ENCODE measurements around the gene SPEN.
"Not testable (repeated sequence)": the region's sequence is repeated elsewhere in the genome, so short reads cannot be mapped to it uniquely, and the experiment has no call there.

The SPEN gene

DNA sequence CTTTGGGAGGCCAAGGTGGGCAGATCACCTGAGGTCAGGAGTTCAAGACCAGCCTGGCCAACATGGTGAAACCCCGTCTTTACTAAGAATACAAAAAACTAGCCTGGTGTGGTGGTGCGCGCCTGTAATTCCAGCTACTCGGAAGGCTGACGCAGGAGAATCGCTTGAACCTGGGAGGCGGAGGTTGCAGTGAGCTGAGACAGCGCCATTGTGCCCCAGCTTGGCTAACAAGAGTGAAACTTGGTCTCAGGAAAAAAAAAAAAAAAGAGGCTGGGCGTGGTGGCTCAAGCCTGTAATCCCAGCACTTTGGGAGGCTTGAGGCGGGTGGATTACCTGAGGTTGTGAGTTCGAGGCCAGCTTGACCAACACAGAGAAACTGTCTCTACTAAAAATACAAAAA lies 1.5 kb upstream of the SPEN start:
- not testable (repeated sequence) for H3K4me1 ChIP-seq (ENCODE audit: control insufficient read depth, insufficient read depth, low read length)
- TF ChIP-seq SP7 (tag by site-specific recombination; IDR thresholded peaks at IDR 0.05) (0 out of 2 replicates have a peak, but pooled peaks have one; percentile 9), KLF7 (tag by site-specific recombination; IDR thresholded peaks at IDR 0.05; ENCODE audit: borderline replicate concordance) (peak; percentile 43; the same call in 1 of the 2 replicates), REPIN1 (tag by site-specific recombination; IDR thresholded peaks at IDR 0.05; ENCODE audit: low read depth) (0 out of 2 replicates have a peak, but pooled peaks have one; percentile 26), KLF1 (tag by site-specific recombination; IDR thresholded peaks at IDR 0.05) (peak; percentile 54), ZNF423 (tag by site-specific recombination; IDR thresholded peaks at IDR 0.05) (0 out of 2 replicates have a peak, but pooled peaks have one; percentile 7), WT1 (tag by site-specific recombination; IDR thresholded peaks at IDR 0.05) (peak; percentile 26; the same call in 1 of the 2 replicates), ZNF2 (tag by site-specific recombination; IDR thresholded peaks at IDR 0.05) (0 out of 2 replicates have a peak, but pooled peaks have one; percentile 19)
- POLR2A ChIA-PET, result interaction anchor here (0.6 to 4.8 kb wide), 3 partner anchors 13 to 50 kb away, joined by 3 to 106 read pairs (median 3); no protein-coding TSS in a partner anchor

DNA sequence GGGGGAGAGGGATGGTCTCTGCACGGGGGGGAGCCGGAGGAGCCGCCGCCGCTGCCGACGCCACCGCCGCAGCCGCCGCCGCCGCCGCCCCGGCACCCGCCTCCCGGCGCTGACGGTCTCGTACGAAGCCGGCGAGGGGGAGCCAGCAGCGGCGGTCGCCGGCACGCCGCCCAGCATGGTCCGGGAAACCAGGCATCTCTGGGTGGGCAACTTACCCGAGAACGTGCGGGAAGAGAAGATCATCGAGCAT lies 311 bp downstream of the SPEN start:
- peak overlapping the region; percentile 87 for H3K4me3 ChIP-seq (ENCODE audit: low read depth, low read length)
- peak overlapping the region; percentile 98 for H3K27ac ChIP-seq (ENCODE audit: extremely low read depth, low read depth, low read length)
- H3K9me3 ChIP-seq (ENCODE audit: control insufficient read depth, insufficient read depth, low read depth, low read length), result no peaks in the 10 kb centered on the region
- no peak for TF ChIP-seq ZSCAN30 (tag by site-specific recombination; IDR thresholded peaks at IDR 0.05)
- no peak for TF ChIP-seq ZNF549 (tag by site-specific recombination; IDR thresholded peaks at IDR 0.05)
- TF ChIP-seq ZXDB (tag by site-specific recombination; IDR thresholded peaks at IDR 0.05), result no peak
- TF ChIP-seq, protein P1, sequence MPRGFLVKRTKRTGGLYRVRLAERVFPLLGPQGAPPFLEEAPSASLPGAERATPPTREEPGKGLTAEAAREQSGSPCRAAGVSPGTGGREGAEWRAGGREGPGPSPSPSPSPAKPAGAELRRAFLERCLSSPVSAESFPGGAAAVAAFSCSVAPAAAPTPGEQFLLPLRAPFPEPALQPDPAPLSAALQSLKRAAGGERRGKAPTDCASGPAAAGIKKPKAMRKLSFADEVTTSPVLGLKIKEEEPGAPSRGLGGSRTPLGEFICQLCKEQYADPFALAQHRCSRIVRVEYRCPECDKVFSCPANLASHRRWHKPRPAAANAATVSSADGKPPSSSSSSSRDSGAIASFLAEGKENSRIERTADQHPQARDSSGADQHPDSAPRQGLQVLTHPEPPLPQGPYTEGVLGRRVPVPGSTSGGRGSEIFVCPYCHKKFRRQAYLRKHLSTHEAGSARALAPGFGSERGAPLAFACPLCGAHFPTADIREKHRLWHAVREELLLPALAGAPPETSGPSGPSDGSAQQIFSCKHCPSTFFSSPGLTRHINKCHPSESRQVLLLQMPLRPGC (tag by site-specific recombination; IDR thresholded peaks at IDR 0.05), result no peak
- no peak for TF ChIP-seq ZNF670 (tag by site-specific recombination; IDR thresholded peaks at IDR 0.05; ENCODE audit: low read depth)
- no peak for TF ChIP-seq ZSCAN16 (tag by site-specific recombination; IDR thresholded peaks at IDR 0.05)
- no peak for TF ChIP-seq ZNF548 (tag by site-specific recombination; IDR thresholded peaks at IDR 0.05)
- TF ChIP-seq SETDB1 (IDR thresholded peaks at IDR 0.05; ENCODE audit: insufficient read length, low read length), result no peak
- TF ChIP-seq, protein P2, sequence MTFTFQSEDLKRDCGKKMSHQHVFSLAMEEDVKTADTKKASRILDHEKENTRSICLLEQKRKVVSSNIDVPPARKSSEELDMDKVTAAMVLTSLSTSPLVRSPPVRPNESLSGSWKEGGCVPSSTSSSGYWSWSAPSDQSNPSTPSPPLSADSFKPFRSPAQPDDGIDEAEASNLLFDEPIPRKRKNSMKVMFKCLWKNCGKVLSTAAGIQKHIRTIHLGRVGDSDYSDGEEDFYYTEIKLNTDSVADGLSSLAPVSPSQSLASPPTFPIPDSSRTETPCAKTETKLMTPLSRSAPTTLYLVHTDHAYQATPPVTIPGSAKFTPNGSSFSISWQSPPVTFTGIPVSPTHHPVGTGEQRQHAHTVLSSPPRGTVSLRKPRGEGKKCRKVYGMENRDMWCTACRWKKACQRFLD (tag by site-specific recombination; IDR thresholded peaks at IDR 0.05), result no peak
- TF ChIP-seq ZNF560 (tag by site-specific recombination; IDR thresholded peaks at IDR 0.05; ENCODE audit: borderline replicate concordance), result no peak
- H3K36me3 ChIP-seq (ENCODE audit: control insufficient read depth in 2 of 2, insufficient read depth in 1 of 2, low read length in 2 of 2), result peaks cover 1 to 14% of the 10 kb centered on the region in 2 experiments; a peak in 2 of 3 replicates
- CTCF ChIA-PET, result interaction anchor here (0.6 kb wide), 2 partner anchors 24 to 70 kb away, joined by 3 read pairs; no protein-coding TSS in a partner anchor
- H3K4me1 ChIP-seq (ENCODE audit: control insufficient read depth, insufficient read depth, low read length), result peaks cover 23% of the 10 kb centered on the region
- POLR2A ChIA-PET, result interaction anchor here (0.8 to 4.8 kb wide), 19 partner anchors 11 to 321 kb away, joined by 3 to 106 read pairs (median 5); partner anchors contain the start of genes DNAJC16 and ZBTB17

More for the DNA sequence above, 1.5 kb upstream of the SPEN start:
- H3K36me3 ChIP-seq (ENCODE audit: control insufficient read depth in 2 of 2, insufficient read depth in 1 of 2, low read length in 2 of 2), result peaks cover 0 to 12% of the 10 kb centered on the region in 2 experiments; a peak in 2 of 3 replicates
- H3K27ac ChIP-seq (ENCODE audit: extremely low read depth, low read depth, low read length); H3K9me3 ChIP-seq (ENCODE audit: control insufficient read depth, insufficient read depth, low read depth, low read length): not testable (repeated sequence)
- H3K4me3 ChIP-seq (ENCODE audit: low read depth, low read length), result peak overlapping the region; percentile 15
- CTCF ChIA-PET, result interaction anchor here (0.9 kb wide), 1 partner anchor 54 kb away, joined by 4 read pairs; no protein-coding TSS in a partner anchor

DNA sequence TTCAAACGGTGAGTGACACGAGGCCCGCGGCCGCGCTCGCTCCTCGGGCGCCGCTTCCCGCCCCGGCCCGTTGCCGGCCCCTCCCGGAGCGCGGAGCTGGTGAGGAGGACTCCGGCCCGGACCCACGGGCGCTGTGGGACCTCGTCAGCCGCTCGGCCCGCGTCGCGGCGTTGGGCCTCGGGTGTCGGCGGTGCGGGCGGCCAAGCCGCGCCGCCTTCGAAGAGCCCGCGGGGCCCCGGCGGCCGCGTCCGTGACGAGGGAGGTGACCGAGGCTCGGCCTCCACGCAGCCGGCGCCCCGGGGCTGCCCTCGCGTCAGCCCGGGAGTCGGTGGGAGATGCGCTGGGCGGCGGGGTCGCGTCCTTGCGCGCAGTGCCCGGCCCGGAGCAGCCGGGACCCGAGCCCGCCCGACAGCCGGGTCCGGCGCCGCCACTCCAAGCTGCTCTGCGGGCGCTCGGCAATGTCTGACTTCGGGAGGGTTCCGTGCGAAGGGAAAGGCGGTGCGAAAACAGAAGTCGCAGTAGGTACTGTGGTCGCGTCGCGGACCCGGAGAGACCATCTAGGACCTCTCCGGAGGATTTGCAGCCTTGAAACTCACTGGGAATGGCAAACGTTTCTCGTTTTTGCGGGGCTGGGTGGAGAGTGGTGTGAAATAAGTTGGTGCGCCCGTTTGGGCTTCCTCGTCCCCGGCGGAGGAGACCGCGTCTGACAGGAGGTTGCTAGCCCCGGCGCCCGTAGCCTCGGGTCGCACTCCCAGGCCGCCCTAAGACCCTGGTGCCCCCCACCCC lies 829 bp downstream of the SPEN start:
- H3K4me1 ChIP-seq (ENCODE audit: control insufficient read depth, insufficient read depth, low read length), result peaks cover 23% of the 10 kb centered on the region
- peak overlapping the region; percentile 98 for H3K27ac ChIP-seq (ENCODE audit: extremely low read depth, low read depth, low read length)
- peaks cover 6 to 15% of the 10 kb centered on the region in 2 experiments; a peak in 2 of 3 replicates for H3K36me3 ChIP-seq (ENCODE audit: control insufficient read depth in 2 of 2, insufficient read depth in 1 of 2, low read length in 2 of 2)
- no peaks in the 10 kb centered on the region for H3K9me3 ChIP-seq (ENCODE audit: control insufficient read depth, insufficient read depth, low read depth, low read length)
- peak overlapping the region; percentile 87 for H3K4me3 ChIP-seq (ENCODE audit: low read depth, low read length)
- ChIA-PET CTCF (interaction anchor here (0.6 to 1.7 kb wide), 3 partner anchors 23 to 57 kb away, joined by 3 read pairs; no protein-coding TSS in a partner anchor), POLR2A (interaction anchor here (0.6 to 4.8 kb wide), 22 partner anchors 11 to 321 kb away, joined by 3 to 106 read pairs (median 7); partner anchors contain the start of genes DNAJC16 and ZBTB17)
- TF ChIP-seq ZNF114 (tag by site-specific recombination; IDR thresholded peaks at IDR 0.05), result no peak
- TF ChIP-seq HOXD13 (CRISPR knock-in tag; IDR thresholded peaks at IDR 0.05; ENCODE audit: borderline replicate concordance), result no peak
- no peak for TF ChIP-seq ZNF394 (tag by site-specific recombination; IDR thresholded peaks at IDR 0.05; ENCODE audit: borderline replicate concordance)
- TF ChIP-seq ZNF138 (tag by site-specific recombination; IDR thresholded peaks at IDR 0.05; ENCODE audit: borderline replicate concordance), result no peak
- no peak for TF ChIP-seq ZSCAN30 (tag by site-specific recombination; IDR thresholded peaks at IDR 0.05)
- TF ChIP-seq, protein P3, sequence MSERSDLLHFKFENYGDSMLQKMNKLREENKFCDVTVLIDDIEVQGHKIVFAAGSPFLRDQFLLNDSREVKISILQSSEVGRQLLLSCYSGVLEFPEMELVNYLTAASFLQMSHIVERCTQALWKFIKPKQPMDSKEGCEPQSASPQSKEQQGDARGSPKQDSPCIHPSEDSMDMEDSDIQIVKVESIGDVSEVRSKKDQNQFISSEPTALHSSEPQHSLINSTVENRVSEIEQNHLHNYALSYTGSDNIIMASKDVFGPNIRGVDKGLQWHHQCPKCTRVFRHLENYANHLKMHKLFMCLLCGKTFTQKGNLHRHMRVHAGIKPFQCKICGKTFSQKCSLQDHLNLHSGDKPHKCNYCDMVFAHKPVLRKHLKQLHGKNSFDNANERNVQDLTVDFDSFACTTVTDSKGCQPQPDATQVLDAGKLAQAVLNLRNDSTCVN (tag by site-specific recombination; optimal IDR thresholded peaks at IDR 0.05), result peak; percentile 59
- no peak for TF ChIP-seq ZNF426 (tag by site-specific recombination; IDR thresholded peaks at IDR 0.05)
- no peak for TF ChIP-seq ZNF10 (tag by site-specific recombination; IDR thresholded peaks at IDR 0.05)
- TF ChIP-seq, protein P2 (tag by site-specific recombination; IDR thresholded peaks at IDR 0.05), result no peak
- no peak for TF ChIP-seq ZNF558 (tag by site-specific recombination; IDR thresholded peaks at IDR 0.05)
